ENCODE results near the gene TCOF1. TPM values are rescaled to one million over a fixed set of nuclear protein-coding genes. Genes with fewer than 3 reads are reported as not detected.

The TCOF1 gene
- total and polyA plus RNA-seq, 2 experiments from 2014 or later, result 86.8 to 165 TPM

GRCh38 chr5:150339165-150339564, 18.3 kb upstream of the TCOF1 start:
- no peak overlapping the region for H3K27ac Mint-ChIP-seq
- no peak overlapping the region for H3K4me3 Mint-ChIP-seq

More at GRCh38 chr5:150339165-150339564, 18.3 kb upstream of the TCOF1 start:
- H3K9me2 ChIP-seq (ENCODE audit: insufficient read depth), result peaks cover 6% of the 10 kb centered on the region; the same call in 1 of the 2 replicates
- H3K36me3 Mint-ChIP-seq (ENCODE audit: low read depth), result no peaks in the 10 kb centered on the region
- H3K27me3 Mint-ChIP-seq (ENCODE audit: insufficient read depth, low read depth, poor library complexity), result peaks cover 5% of the 10 kb centered on the region
- H3K4me1 ChIP-seq (ENCODE audit: insufficient read depth), result no peaks in the 10 kb centered on the region
- H2AFZ ChIP-seq, result no peak overlapping the region
- no peak for TF ChIP-seq STAT1 (IDR thresholded peaks at IDR 0.05; ENCODE audit: unreplicated experiment)
- no peak for TF ChIP-seq ZNF331 (CRISPR knock-in tag; IDR thresholded peaks at IDR 0.05; ENCODE audit: low read depth)
- TF ChIP-seq JUNB (IDR thresholded peaks at IDR 0.05; ENCODE audit: unreplicated experiment), result no peak
- no peak for TF ChIP-seq ZNF462 (CRISPR knock-in tag; IDR thresholded peaks at IDR 0.05)
- TF ChIP-seq EZH2 (IDR thresholded peaks at IDR 0.05; ENCODE audit: low read depth, unreplicated experiment), result no peak
- no peak for TF ChIP-seq REST (IDR thresholded peaks at IDR 0.05; ENCODE audit: unreplicated experiment)
- no peak for TF ChIP-seq EZH2phosphoT487 (IDR thresholded peaks at IDR 0.05; ENCODE audit: unreplicated experiment)
- no peak for TF ChIP-seq CREB1 (CRISPR knock-in tag; IDR thresholded peaks at IDR 0.05; ENCODE audit: low read depth)
- no peak for TF ChIP-seq ZNF114 (CRISPR knock-in tag; IDR thresholded peaks at IDR 0.05)
- TF ChIP-seq ETS1 (IDR thresholded peaks at IDR 0.05), result no peak
- TF ChIP-seq POLR2AphosphoS5 (IDR thresholded peaks at IDR 0.05; ENCODE audit: low read depth), result no peak
- no peak for TF ChIP-seq CTCF (conservative IDR thresholded peaks at IDR 0.05; ENCODE audit: low read depth in 2 of 2)
- TF ChIP-seq NANOG (IDR thresholded peaks at IDR 0.05; ENCODE audit: borderline replicate concordance), result no peak
- H3K4me3 ChIP-seq, result no peak overlapping the region
- H3K4me2 ChIP-seq, result no peak overlapping the region
- no peaks in the 10 kb centered on the region; the same call in 2 of the 3 replicates for H3K9me3 Mint-ChIP-seq
- ATAC-seq, result no peak
- H3K79me2 ChIP-seq (replicated peaks; ENCODE audit: insufficient read depth), result no peaks in the 10 kb centered on the region
- H3K27me3 ChIP-seq (ENCODE audit: insufficient read depth), result no peaks in the 10 kb centered on the region
- H3K36me3 ChIP-seq (ENCODE audit: insufficient read depth), result no peaks in the 10 kb centered on the region
- no peak overlapping the region for H3K27ac ChIP-seq (ENCODE audit: low read depth)
- peaks cover 12% of the 10 kb centered on the region; the same call in 2 of the 3 replicates for H3K4me1 Mint-ChIP-seq
- no peaks in the 10 kb centered on the region for H3F3A ChIP-seq (replicated peaks; ENCODE audit: low read depth)
- no peak for DNase-seq (ENCODE audit: low spot score)
- no peaks in the 10 kb centered on the region for H4K20me1 ChIP-seq (replicated peaks; ENCODE audit: insufficient read depth)

Data from GM23338 (cell line).